Stimulated activated CD4-positive, alpha-beta T cell treated with anti-CD3 and anti-CD28 coated beads, Interleukin-12 subunit alpha, Interleukin-12 subunit beta, amount 100 ng/mL, for 24 hours (primary cell): ENCODE measurements around the gene PDCD6IP.
"Not testable (repeated sequence)": the region's sequence is repeated elsewhere in the genome, so short reads cannot be mapped to it uniquely, and the experiment has no call there.

Experiments used
- DNase-seq, 2 experiments: peaks; one replicate each; pipeline ENCODE4 v3.0.0-alpha.2; 2020; ENCODE audit warnings: low read depth in 2 of 2

PDCD6IP gene

DNA sequence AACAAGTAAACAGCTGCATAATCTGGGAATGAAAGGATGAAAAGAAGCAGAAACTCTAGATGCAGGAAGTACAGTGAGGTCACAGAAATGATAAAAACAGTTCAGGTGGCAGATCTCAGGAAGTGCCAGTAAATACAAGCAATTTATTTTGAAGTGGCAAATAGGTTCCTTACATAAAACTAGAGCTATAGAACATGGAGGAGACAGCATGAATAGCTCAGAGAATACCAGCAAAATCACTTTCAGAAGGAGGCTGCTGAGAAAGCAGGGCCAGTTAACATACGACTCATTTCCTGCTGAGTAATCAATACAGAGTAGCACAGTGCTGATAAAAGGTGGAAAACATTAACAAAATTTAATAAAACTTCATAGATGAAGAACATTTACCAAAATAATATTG is 57.0 kb downstream of the PDCD6IP start:
- DNase-seq: not testable (repeated sequence)

DNA sequence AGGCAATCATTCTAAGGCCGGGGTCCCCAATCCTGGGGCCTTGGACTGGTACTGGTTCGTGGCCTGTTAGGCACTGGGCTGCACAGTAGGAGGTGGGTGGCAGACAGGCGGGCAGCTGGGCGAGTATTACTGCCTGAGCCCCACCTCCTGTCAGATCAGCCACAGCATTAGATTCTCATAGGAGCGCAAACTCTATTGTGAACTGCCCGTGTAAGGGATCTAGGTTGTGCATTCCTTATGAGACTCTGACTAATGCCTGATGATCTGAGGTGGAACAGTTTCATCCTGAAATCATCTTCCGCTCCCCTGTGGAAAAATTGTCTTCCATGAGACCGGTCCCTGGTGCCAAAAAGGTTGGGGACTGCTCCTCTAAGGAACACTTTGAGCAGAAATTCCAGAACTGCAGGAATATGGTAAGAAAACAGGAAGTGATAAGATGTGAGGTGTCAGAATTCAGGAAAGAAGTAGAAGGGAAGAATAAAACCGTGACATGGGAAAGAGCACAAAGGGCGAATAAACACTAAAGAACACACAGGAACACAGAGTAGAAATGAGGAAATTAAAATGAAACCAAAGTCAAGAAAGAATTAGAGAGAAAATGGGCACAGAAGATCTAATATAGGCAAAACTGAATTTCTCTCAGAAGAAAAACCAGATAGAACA is 57.6 kb downstream of the PDCD6IP start:
- DNase-seq: no peak

DNA sequence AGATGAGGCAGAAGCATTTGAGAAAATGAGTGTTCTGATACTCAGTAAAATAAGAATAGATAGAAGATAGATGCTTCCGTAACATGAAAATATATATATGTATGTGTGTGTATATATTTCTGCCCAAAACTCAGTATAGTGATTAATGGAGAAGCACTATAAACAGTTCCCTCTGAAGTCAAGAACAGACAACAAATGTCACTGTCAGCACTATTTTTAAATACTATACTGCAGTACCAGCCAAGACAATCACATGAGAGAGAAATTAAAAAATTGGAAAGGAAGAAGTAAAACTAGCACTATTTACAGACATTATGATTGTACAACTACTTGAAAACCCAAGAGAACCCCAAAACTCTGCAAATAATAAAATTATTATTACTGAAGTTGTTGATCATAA is 59.3 kb downstream of the PDCD6IP start:
- DNase-seq: not testable (repeated sequence)

DNA sequence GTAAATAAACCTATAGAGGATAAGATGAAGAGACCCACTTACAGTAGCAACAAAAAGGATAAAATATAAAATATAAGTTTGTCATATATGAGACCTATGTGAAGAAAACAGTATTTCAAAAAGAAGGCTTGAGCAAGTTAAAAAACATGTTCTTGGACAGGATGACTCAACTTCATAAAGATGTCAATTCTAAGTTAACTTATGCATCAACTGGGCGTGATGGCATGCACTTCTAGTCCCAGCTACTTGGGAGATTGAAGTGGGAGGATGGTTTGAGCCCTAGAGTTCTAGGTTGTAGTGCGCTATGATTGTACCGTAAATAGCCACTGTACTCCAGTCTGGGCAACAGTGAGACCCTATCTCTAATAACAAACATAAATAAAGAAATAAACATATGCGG is 59.7 kb downstream of the PDCD6IP start:
- DNase-seq: no peak

DNA sequence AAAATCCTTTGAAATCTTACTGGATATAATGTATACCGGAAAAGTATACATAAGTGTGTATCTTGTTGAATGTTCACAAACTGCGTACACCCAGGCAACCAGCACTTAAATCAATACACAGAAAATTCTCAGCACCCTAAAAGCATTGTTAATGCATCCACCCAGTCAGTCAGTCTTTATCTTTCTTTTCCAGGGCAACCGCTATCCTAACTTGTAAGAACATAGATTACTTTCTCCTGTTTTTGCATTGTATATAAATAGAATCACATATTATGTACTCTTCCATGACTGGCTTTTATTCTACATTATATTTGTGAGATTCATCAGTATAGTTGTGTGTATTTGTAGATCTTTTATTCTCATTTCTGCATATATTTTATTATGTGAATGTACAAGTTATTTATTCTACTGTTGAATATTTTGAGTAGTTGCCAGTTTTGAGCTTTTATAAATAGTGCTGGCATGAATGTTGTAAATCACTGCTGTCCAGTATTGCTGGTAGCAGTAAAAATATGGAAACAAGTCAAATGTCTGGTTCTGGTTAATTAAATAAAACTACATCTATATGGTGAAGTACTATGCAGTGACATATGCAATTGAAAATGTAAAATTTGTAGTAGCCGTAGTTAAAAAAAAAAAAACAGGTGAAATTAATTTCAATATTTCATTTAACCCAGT is 62.1 kb downstream of the PDCD6IP start:
- no peak for DNase-seq

DNA sequence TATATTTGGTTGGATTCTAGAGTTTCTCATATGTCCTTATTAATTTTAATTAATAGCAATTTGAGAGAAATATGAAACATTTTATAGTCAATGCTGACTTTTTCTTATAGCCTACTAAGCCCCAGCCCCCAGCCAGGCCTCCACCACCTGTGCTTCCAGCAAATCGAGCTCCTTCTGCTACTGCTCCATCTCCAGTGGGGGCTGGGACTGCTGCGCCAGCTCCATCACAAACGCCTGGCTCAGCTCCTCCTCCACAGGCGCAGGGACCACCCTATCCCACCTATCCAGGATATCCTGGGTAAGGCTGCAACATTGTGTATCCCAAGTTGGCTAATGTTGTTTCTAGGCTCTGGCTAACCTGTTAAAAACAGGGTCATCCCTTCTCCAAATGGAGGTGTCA is 66.7 kb downstream of the PDCD6IP start:
- no peak for DNase-seq

DNA sequence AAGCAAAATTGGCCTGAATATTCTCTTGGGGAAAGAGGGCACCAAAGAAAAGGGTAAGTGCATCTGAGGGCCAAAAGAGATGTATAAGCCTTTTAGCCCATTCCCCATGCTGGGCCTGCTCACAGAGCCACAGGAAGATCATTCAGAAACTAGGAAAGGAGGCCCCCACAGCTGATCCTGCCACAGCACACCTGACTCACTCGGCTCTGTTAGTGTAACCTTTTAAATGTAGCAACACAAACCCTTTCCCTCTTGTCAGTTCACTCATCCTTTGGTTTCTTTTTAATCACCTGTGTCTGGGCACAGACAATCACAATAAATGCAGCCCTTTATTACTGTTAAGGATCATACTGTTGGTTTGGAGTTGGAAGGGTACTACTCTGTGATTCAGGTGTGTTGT is 69.9 kb downstream of the PDCD6IP start:
- no peak for DNase-seq

DNA sequence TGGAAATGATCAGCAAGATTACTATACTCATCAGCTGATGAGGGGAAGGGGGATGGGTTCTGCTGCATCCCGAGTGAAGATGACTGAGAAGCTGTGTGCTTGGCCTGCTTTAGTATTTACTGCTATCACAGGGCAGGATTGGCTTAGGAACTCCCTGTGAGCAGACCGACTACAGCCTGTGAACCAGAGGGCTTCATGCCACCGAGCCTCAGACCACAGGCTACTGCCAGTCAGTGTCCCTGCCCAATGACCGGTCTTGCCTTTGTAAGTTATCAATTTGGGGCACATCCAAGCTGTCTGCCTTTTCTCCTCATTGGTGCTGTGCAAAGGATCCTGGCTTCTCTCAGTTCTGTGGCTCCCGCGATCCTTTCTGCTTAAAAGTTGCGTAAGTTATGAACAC is 71.5 kb downstream of the PDCD6IP start:
- DNase-seq: no peak

DNA sequence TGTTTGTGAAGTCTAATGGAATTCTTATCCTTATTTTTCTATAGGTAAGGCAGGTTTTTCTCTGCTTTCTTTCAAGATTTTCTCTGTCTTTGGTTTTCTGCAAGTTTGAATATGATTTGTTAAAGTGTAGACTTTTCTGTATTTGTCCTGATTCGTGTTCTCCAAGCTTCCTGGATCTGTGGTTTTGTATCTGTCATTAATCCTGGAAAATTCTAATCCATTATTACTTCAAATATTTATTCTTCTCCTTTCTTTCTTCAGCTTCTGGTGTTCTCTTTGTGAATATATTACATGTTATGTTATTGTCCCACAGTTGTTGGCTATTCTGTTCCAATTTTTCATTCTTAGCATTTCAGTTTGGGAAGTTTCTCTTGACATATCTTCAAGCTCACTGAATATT is 76.4 kb downstream of the PDCD6IP start:
- DNase-seq: no peak

DNA sequence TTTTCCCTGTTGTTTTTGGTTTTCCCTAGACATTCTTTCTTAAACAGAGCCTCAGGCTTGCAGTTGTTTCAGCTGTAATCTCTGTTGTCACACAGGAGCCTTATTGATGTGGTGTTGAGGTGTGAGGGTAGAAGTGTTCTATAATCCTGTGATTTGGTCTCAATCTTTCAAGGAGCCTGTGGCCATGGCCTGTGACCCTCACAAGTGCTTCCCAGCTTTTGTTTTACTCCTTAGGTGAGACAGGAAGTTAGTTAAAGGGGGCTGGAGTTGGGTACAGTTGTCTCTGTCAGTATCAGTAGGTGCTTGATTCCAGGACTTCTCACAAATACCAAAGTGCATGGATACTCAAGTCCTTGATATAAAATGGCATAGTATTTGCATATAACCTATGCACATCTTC is 77.2 kb downstream of the PDCD6IP start:
- DNase-seq: no peak

DNA sequence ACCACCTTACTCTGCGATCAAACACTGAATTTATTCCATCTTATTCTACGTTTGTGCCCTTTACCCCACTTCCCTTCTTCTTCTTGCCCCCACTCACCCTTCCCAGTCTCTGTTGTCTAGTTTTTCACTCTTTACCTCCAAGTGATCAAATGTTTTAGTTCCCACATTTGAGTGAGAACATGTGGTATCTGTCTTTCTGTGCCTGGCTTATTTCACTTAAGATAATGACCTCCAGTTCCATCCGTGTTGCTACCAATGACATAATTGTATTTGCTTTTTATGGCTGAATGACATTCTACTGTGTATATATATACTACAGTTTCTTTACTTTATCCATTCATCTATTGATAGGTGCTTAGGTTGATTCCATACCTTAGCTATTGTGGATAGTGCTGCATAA is 78.8 kb downstream of the PDCD6IP start:
- DNase-seq: no peak

DNA sequence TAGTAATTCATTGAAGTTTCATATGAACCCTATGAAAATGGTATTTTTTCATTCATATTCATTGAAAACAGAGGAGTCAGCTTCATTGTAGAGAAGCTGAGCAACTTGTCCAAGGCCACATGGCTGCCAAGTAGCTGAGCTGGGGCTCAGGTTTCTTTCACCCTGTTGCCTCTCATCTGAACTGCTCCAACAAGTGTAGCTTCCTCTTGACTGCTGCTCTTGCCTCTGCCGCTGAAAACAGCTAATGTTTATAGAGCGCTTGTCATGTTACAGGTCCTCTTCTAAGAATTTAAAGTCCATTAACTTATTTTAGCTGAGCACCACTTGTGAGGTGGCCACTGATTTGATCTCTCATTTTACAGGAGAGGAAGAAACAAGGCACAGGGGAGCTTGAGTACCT is 81.1 kb downstream of the PDCD6IP start:
- no peak for DNase-seq

DNA sequence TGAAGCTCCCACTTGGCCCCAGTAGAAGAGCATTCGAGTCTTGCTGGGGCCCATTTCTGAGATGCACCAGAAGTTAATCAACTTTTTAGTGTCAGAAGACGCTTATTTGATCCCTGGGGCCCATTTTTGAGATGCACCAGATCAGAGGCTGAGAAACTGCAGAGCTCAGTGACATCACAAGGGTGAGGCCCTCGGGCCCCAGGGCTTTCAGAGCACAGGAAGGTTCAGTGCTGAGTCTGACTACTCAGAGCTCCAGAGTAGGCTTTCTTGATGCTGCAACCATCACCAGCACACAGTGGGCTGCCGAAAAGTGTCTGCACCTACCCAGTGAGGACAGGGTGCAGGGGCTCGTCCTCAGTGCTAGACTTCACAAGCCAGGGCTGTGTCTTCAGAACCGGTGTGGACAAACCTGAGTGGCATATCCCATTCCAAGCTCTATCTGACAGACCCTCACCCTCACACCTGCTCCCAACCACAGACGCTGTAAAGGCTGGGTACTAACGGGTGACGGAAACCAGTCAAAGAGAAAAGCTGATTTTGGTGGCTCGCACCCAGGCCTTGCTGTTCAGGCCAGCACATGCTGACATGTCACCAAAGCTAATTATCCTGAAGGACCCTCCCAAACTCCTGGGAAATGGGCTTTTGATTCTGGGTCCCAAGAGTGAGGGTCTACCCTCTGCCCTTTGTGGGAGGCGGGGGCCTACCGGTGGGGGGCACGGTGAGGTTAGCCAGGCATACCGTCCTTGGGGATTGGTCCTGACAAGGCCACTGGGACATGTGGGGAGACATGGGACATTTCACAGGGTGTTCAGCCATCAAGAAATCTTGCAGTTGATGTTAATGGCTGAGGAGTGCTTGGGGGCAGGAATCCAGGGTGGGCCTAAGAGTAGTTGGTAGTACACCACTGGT is 83.0 kb downstream of the PDCD6IP start:
- DNase-seq: no peak

DNA sequence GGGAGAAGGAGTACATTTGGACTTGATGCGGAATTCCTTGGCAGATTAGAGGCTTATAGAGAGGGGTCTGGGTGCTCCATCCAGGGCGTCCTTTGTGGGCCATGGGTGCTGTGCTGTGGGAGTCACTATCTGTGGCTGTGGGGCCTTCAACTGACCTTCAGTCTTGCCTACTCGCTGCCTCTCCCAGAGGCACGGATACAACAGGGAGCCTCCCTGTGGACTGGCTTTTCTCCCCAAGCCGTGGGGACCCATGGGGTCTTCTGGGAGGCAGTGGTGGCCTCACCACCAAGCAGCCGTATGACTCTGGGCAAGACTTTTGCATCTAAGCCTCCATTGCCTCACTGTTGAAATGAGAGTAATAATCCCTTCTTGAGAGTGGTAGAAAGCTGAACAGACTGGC is 83.9 kb downstream of the PDCD6IP start:
- DNase-seq: no peak

DNA sequence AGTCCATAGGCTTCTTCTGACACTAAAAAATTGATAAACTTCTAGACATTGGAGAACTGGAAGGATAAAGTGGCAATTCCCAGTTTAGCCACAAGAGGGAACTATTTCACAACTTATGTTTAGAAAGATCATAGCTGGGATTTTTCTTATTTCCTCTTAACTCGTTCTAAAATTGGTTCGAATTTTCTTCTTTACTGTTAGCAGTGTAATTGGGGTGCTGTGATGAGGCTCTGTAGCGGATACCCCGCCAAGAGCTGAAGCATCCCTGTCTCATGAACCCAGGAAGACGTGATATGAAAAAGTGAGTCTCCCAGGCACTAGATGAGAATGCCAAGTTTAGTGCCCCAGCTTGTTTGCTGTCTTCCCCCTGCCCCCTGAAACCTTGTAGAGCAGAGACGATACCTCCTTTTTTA is 85.1 kb downstream of the PDCD6IP start:
- DNase-seq: no peak

DNA sequence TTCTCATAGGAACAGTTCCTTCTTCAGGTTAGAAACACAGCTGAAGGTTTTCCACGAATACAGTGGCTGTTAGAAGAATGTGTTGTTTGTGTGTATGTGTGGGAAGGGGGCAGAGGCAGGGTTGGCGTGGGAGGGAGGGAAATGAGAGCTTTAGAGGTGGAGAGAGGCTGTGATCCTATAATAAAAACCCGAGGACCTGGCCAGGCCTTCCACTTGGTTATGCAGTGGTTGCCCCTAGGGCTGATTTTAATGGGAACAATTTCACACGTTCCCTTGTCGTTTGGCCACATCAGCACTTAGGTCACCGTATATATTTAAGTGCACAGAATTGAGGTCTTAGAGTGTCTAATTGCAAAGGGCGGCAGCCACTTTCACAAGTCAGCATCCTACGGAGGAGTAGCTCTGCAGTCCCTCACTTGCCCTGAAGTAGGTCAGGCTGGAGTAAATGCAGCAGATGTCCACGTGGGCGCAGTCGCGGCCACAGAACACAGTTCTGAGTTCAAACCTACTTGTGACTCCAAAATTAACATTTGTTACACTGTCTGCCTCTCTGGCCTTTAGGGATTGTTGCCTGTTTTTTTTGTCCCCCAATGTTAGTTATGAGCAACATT is 85.6 kb downstream of the PDCD6IP start:
- no peak for DNase-seq

DNA sequence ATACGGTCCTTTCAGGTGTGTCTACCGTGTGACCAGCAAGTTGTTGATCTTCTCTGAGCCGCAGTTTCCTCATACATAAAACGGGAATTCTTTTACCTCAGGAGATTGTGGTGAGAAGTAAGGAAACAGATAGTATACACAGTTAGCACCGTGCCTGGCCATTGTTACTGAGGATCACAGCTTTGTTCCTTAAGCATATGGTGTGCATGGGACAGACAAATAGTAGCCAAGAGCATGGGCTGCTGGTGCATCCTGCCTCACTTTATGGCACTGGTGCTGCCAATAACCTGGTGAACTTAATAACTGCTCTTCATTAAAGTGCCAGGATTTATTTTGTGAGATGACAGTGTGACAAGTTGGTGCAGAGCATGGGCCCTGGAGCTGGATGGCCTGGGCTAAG is 86.3 kb downstream of the PDCD6IP start:
- no peak for DNase-seq

DNA sequence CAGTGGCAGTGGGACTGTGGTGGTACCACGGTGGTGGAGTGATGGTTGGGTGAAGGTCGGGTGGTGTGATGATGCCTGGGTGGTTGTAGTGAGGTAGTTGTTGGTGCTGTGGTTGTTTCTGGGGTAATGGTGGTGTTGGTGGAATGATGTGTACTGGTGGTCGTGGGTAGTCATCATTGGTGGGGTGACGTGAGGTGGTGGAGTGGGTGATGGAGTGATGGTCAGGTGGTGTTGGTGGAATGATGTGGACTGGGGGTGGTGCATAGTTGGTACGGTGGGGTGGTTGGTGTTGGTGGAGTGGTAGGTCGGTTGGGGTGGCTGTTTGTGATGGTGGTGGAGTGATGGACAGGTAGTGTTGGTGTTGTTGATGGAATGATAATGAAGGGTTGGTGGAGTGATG is 87.1 kb downstream of the PDCD6IP start:
- no peak for DNase-seq

DNA sequence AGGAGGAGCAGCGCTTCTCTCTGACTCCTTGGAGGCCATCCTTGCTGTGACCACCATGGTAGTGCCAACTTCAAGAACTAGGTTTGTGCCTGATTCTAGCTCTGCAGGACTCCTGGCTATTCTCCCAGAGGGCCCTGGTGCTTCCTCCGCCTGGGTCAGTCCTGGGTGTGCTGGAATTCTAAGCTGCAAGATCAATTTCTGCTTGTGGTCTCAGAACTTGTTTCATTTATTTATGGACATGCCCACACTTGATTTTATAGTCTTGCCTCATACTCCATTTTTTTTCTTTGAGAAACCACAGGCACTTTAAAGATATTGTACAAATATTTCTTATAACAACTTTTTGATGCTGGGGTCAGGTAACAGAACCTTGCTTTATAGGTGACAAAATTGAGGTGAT is 87.6 kb downstream of the PDCD6IP start:
- no peak for DNase-seq

DNA sequence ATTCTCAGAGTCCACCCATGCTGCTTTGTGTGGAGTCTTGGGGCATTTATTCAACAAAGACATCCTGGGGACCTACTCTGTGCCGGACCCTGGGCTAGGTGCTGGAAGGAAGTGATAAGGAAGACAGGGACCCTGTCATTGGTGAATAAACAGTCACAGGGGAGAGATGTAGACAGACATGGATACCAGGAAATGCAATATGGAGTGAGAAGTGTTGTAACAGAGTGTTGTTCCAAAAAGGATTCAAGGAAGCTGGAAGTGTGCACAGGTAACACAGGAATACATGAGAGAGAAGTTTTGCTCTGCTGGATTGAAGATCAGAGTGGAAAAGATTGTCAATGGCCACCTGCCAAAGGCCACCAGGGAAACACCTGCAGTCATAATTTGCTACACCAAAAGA is 89.0 kb downstream of the PDCD6IP start:
- no peak for DNase-seq

DNA sequence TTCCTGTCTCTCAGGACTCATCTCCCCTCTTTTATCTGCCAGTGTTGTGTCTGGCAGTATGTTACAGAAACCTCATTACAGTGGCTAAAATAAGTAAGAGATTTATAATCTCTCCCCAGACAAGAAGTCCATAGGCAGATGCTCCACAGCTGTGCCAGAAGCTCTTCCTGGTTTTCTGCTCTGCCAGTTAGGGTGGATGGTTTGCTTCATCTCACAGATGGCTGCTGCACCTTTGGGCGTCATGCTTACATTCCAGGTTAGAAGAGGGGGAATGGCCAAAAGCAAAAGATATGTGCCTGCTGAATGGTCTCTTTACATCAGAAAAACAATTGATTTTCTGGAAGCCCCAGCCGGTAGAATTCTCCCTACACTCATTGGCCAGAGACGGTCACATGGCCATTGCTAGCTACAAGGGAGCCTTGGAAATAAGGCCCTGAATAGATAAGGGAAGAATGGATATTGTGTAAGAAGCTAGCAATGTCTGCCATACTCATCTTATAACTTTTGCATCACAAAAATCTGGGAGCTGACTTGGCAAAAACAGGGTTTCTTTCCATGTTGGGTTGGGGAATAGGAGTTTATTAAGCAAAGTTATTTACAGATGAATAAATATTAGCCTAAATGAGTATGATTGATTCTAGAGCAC is 91.1 kb downstream of the PDCD6IP start:
- DNase-seq: no peak

DNA sequence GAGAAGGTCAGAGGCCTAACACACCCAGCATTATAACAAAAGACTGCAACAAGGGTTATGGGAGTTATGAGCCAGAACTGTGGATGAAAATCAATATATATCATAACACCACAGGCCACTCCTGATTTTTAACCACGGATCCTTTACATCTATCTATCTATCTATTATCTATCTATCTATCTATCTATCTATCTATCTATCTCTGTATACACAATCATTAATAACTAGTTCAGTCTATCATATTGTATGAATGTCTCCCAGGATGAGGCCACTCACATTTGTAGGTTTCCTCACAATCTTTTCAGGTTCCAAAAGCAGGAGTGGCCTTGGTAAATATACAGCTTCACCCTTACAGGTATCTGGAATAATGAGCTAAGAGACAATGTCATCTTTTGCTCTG is 94.2 kb downstream of the PDCD6IP start:
- DNase-seq: no peak
